NCI-H748 (cell line): ENCODE results near the gene COL17A1.

Experiments
- DNase-seq: peaks from one replicate; lab custom pipeline; 2025; ENCODE audit not compliant: unreplicated experiment; lab: John Stamatoyannopoulos, UW

Gene COL17A1

DNA sequence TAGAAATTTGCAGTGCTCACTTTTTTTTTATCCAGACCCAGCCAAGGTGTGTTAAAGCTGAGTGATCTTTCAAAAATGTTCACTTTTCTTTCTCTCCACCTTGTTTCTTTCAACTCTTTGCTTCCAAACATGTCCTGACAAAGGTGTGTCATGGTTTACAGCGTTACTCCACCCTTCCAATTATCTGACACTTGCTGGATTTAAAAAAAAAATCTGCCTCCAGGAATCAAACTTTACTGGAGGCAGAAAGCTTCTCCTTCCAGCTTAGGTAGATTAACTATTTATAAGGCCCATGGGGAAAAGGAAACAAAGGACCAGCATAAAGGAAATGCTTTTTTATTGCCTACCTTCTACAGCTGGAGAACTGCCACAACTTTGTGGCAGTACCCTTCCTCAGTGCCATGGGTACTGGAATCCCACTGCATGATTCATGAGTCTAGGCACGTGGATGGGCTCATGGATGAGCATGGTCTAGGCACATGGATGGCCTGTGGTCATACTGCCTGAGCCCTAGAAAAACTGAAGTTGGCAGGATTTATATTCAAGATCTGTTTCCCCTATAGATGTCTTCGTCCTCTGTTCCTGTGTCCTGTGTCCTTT is at the start of gene COL17A1:
Gene COL17A1 (minus strand): TSS at position 80 of the 600 bp plus-strand sequence. CDS start 5,207 bp downstream, outside the sequence.
- no peak for DNase-seq

DNA sequence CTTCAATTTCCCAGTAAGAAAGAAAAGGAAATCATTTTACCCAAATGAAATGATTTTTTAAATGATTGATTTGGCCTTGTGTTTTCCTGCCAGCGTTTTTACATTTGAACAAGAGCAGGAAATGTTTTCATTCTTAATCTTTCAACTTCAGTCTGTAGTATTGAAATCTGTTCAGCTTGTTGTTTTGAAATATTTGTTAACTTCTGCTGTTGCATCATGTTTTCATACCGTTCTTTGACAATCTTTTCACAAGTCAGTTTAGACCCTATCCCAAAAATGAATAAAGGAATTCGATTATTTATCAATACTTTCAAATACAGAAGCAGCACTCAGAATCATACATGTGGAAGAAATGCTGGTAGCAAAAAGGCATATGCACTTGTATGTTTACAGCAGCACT is 44.4 kb upstream of the COL17A1 start:
- DNase-seq, result no peak

GRCh38 chr10:104128214-104128613 is 42.5 kb upstream of the COL17A1 start:
- no peak for DNase-seq

- peak; percentile 38 for DNase-seq
These were observed 41.7 kb upstream of the COL17A1 start for GRCh38 chr10:104127411-104127810.

- peak; percentile 6 for DNase-seq
These were observed 37.7 kb upstream of the COL17A1 start for GRCh38 chr10:104123397-104123796.

DNA sequence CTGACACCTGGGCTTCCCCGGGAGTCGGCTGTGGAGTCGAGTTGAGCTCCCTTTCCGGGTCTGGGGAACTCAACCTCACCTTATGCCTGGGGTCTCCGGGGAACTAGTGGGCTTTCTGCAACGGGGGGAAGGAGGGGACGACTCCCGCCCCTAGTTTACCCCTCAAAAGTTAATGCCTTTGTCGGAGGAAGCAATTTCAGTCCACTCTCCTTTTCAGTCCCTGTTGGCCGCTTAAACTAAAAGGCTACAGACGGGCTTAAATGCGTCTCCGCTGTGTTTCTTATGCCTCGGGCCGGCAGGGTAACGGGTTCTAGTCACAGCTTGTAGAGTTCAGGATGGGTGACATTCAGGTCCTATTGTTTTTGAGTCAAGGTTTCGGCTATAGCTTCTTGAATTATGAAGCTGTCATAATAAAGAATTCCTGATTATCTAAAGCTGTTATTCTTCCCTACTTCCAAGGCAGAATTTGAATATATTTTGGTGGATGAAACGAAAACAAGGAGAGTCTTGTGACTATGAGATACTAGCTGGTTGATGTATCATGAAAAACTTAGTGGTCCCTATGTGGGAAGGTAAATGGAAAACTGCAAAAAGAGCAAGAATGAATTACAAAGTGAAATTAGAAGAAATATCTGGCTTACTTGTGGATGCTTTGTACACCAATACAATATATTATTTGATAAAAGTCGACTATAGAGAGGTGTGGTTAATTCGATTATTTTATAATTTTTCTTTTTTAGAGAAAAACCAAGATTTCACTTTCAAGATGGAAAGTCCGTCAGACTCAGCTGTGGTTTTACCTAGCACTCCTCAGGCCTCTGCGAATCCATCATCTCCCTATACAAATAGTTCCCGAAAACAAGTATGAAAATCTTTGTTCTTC is 36.8 kb upstream of the COL17A1 start:
- peak; percentile 76 for DNase-seq

DNA sequence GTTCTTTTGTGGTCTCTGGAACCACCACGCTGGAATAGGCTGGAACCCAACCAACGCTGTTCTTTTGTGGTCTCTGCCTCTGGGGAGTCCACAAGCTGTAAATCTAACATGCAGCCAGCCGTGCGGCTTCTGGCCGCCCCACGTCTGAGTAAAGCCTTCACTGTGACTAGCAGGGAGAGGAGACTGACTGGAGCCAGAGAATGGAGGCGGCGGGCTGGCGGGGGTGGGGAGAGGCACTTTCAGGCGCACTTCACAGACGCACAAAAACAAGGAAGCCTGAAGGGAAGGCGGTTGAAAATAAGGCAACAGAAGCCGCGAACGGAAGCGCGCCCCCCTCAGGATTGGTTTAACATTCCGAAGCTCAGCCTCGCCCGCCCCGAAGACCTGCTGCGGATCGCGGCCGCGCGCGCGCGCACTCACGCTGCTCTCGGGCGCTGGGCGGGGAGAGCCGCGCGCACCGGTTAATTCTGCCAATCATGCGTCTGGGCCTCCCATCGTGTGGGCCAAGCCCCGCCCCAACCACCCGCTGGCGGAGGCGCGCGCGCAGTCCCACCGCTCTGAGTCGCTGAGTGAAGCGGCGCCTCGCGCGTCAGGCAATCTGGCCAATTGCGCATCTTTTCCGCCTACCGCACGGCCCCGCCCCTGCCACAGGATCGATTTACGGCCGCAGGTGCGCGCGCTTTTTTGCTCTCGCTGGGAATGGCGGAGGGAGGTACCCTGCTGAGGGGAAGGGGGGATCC is 36.0 kb upstream of the COL17A1 start, which contains the start of gene SFR1:
Gene SFR1 (plus strand): TSS at position 687 of the 740 bp plus-strand sequence. CDS start 13 bp downstream, at position 700.
- DNase-seq, result peak; percentile 97

DNA sequence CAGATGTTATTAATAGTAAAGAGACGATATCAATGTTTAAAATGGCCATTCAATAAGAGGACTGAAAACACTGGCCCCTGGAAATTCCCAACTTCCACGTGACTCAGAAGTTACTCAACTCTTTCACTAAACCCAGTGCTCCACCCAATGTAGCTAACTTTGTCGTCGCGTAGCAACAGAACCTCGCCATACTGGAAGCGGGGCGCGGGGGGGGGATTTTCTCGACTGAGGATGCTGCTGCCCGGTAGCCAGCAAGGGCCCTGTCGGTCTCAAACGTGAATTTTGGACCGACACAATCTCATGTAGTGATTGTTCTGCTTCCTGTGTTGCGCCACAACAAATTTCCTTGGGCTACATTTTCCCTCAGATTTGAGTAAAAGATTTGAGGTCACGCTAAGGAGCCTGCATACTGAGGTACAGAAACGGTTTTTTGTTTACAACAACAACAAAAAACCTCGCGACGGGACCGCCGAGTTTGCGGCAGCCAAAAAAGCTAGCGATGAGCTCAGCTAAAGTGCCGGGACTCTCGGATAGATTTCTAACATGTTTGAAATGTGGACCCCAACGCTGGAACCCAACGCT is 35.3 kb upstream of the COL17A1 start:
- peak; percentile 85 for DNase-seq

GRCh38 chr10:104120512-104120902 is 34.8 kb upstream of the COL17A1 start:
- no peak for DNase-seq

DNA sequence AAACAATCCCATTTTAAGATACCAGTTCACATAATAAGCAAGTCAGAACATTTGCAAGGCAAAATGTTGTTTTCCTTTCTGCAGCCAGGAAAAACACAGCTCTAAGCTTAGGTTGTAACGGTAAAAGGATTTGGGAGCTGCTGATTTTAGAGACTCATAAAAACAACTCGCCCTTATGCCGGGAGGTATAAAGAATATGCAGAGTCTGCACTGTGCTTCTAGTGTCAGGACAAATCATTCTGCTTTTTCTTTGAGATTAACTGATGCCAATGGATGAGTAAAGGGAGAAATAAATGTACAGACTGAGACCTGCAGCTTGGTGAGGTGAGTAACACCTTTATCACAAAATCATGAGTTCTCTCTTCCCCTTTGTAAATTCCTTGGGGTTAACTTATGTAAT is 34.3 kb upstream of the COL17A1 start:
- DNase-seq, result no peak

DNA sequence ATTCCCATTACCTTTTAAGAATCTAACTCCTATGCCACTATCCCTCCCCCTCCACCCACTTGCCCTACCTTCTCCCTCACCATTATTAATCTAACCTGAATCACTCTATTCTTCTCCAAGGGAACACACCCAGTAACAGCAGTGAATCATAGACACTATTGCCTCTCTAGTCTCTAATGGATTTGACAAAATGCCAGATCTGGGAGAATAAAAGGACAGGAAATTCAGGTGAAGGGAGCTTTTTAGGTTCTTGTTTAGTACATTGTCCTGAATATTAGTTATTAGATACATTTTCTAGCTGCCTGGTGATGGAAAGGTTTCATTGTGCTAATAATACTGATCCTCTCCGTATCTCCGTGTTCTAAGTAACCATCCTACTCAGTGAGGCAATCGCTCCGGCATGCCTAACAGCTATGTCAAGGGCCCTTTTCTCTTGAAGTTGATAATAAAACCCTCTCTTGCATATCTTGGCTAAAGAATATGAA is 32.2 kb upstream of the COL17A1 start:
- DNase-seq, result peak; percentile 81

- no peak for DNase-seq
These were observed 27.8 kb upstream of the COL17A1 start for GRCh38 chr10:104113376-104113956.

GRCh38 chr10:104109908-104110662 is 24.4 kb upstream of the COL17A1 start:
- no peak for DNase-seq

GRCh38 chr10:104104926-104105325 is 19.2 kb upstream of the COL17A1 start:
- no peak for DNase-seq

DNA sequence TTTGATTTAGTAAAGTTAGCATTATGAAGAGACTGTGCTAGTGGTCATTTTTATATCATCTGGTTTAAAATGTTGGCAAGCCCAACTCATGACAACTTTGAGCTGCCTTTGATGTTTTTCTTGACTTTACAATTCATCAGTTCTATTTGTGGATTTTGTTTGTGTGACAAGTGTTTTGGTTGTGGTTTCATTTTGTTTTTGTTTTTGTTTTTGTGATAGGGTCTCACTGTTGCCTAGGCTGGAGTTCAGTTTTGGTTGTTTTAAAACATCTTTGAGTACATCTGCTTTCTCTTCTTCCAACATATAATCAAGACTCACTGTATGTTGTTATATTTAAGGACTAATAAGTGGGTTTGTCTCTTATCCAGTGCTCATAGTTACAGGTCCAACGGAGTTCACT is 18.7 kb upstream of the COL17A1 start:
- no peak for DNase-seq

GRCh38 chr10:104103956-104104355 is 18.3 kb upstream of the COL17A1 start:
- DNase-seq, result no peak

DNA sequence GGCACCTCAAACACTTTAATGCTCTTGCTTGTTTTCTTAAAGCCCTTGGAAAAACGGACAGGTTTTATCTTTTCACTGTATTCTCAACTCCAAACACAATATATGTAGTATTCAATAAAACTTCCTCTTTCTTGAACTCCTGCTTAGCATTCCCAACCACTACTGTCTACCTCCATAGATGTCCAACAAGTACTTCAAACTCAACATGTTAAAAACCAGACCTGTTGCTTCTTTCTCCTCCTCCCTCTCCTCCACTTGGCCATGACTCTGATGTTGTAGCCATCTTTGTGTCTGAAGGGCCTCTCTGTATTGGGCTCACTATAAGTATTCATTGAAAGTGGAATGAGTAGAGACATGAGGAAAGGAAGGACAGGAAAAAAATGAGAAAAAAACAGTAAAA is 16.2 kb upstream of the COL17A1 start:
- no peak for DNase-seq

DNA sequence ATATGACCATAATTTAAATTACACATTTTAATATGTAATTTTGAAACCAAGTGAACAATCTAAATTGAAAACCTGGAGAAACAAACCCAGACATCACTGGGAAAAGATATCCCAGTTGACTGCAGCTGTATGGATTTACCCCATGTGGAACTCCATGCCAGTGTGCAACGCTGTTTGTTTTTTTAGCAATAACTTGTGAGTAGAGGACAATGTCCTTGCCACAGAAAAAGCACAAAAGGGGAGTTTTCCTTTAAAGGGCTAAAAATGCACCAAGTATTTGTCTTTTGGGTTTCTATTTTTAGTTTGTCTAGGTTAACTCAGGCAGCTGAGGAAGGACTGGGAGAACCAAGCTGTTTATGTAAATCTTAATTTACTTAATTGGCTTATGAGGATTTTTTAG is 15.1 kb upstream of the COL17A1 start:
- no peak for DNase-seq

GRCh38 chr10:104099941-104100340 is 14.3 kb upstream of the COL17A1 start:
- no peak for DNase-seq

DNA sequence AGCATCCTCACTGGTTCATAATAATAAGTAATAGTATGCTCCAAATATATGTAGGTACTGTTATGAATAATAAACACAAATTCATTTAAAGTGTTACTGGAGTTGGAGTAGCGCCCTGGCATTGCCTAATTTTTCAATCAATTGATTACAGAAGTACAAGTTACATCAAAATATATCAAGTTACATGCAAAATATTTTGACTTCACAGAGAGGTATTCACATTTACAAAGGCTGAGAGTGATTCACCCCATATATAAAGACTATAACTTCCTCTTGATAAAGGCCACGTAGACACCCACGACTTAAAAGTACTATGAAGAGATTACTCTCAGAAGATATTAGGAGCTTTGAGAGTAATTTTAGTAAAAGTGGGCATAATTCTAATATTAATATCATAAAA is 13.6 kb upstream of the COL17A1 start:
- DNase-seq, result no peak
